Stimulated activated CD4-positive, alpha-beta T cell treated with anti-CD3 and anti-CD28 coated beads, Interleukin-1b, Interleukin-23, amount 100 ng/mL, for 4 hours (primary cell): ENCODE measurements around the gene LRRC8A.
"Not testable (repeated sequence)": the region's sequence is repeated elsewhere in the genome, so short reads cannot be mapped to it uniquely, and the experiment has no call there.

Source experiments
- DNase-seq, 2 donors: peaks; one replicate each; pipeline ENCODE4 v3.0.0-alpha.2; 2020; ENCODE audit warnings: low read depth in 2 of 2

Gene LRRC8A

GRCh38 chr9:128921881-128922763 is 40.2 kb downstream of the LRRC8A start:
- no peak for DNase-seq

- DNase-seq: no peak
Measured at GRCh38 chr9:128923493-128923883, 41.6 kb downstream of the LRRC8A start.

- DNase-seq: peak; percentile 32 to 45
Measured at GRCh38 chr9:128927731-128928411, 45.9 kb downstream of the LRRC8A start.

- no peak for DNase-seq
Measured at GRCh38 chr9:128928624-128929023, 46.7 kb downstream of the LRRC8A start.

- no peak for DNase-seq
Measured at GRCh38 chr9:128929560-128929959, 47.6 kb downstream of the LRRC8A start.

- DNase-seq: no peak
Measured at GRCh38 chr9:128933731-128934130, 51.8 kb downstream of the LRRC8A start.

GRCh38 chr9:128936171-128936865 is 54.4 kb downstream of the LRRC8A start:
- DNase-seq: no peak

GRCh38 chr9:128937310-128938165 is 55.6 kb downstream of the LRRC8A start:
- no peak for DNase-seq

- DNase-seq: no peak
Measured at GRCh38 chr9:128940271-128940921, 58.5 kb downstream of the LRRC8A start.

GRCh38 chr9:128940946-128941755 is 59.2 kb downstream of the LRRC8A start:
- no peak for DNase-seq

GRCh38 chr9:128943832-128944620 is 62.1 kb downstream of the LRRC8A start:
- DNase-seq: no peak

GRCh38 chr9:128944966-128945365 is 63.0 kb downstream of the LRRC8A start:
- DNase-seq: not testable (repeated sequence)

GRCh38 chr9:128945798-128946501 is 64.0 kb downstream of the LRRC8A start:
- no peak for DNase-seq

- no peak for DNase-seq
Measured at GRCh38 chr9:128946571-128947276, 64.8 kb downstream of the LRRC8A start.

- DNase-seq: no peak
Measured at GRCh38 chr9:128947277-128947526, 65.3 kb downstream of the LRRC8A start.

GRCh38 chr9:128947527-128948301 is 65.8 kb downstream of the LRRC8A start, which contains the start of the genes DOLK and NUP188:
DOLK (minus strand) TSS chr9:128947603; CDS start chr9:128947303, 300 bp downstream.
NUP188 (plus strand) TSS chr9:128947699; CDS start chr9:128947720, 21 bp downstream.
- DNase-seq: peak; percentile 100

GRCh38 chr9:128961403-128961802 is 79.5 kb downstream of the LRRC8A start:
- not testable (repeated sequence) for DNase-seq
